ENCODE data around the gene EFNB3. TPM values are rescaled to one million over a fixed set of nuclear protein-coding genes. Genes with fewer than 3 reads are reported as not detected.

EFNB3 gene
- total and polyA plus RNA-seq, 12 donors, result 0.26 to 4.3 (median 1.2) TPM; not detected in 1

DNA sequence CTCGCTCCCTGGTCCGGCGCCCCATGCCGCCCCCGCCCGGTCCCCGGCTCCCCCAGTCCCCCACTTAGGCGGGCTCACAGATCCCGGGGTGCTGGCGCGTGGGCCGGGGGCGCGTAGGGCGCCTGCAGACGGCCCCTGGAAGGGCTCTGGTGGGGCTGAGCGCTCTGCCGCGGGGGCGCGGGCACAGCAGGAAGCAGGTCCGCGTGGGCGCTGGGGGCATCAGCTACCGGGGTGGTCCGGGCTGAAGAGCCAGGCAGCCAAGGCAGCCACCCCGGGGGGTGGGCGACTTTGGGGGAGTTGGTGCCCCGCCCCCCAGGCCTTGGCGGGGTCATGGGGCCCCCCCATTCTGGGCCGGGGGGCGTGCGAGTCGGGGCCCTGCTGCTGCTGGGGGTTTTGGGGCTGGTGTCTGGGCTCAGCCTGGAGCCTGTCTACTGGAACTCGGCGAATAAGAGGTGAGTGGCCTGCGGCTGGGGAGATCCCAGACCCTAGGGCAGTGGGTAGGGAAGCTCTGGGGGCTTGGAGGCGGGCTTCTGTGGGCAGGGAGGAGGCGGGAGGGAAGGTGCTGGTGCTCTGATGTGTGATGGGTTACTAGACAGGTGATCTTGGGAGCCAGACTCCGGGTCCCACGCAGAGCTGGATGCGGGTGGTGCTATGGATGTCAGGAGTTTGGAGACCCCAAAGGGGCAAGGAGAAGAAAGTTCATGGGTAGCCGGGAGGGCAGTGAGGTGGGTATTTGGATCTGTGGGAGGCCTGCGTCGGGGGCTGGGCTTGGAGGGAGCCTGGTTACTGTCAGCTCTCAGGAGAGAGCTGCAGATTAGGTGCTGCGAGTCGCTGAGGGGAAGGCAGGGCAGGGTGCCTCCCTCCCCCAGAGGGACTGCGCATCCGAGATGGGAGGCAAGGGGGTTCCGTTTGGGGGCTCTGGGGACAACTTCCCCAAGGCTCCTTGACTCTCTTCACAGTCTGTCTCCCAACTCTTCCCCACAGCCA, 560 bp downstream of the EFNB3 start:
- TF ChIP-seq, protein P1, sequence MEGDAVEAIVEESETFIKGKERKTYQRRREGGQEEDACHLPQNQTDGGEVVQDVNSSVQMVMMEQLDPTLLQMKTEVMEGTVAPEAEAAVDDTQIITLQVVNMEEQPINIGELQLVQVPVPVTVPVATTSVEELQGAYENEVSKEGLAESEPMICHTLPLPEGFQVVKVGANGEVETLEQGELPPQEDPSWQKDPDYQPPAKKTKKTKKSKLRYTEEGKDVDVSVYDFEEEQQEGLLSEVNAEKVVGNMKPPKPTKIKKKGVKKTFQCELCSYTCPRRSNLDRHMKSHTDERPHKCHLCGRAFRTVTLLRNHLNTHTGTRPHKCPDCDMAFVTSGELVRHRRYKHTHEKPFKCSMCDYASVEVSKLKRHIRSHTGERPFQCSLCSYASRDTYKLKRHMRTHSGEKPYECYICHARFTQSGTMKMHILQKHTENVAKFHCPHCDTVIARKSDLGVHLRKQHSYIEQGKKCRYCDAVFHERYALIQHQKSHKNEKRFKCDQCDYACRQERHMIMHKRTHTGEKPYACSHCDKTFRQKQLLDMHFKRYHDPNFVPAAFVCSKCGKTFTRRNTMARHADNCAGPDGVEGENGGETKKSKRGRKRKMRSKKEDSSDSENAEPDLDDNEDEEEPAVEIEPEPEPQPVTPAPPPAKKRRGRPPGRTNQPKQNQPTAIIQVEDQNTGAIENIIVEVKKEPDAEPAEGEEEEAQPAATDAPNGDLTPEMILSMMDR (IDR thresholded peaks at IDR 0.05), result no peak
- TF ChIP-seq POLR2A (IDR thresholded peaks at IDR 0.05), result no peak
- Histone ChIP-seq H3K27me3 (peaks cover 17% of the 10 kb centered on the region), H3K4me1 (replicated peaks in 1 of 2) (peaks cover 9 to 11% of the 10 kb centered on the region in 2 donors), H3K27ac (no peak overlapping the region), H3K4me3 (peak overlapping the region in 1 of 4 donors; percentile 47), H3K36me3 (replicated peaks in 1 of 2) (peaks cover 0 to 6% of the 10 kb centered on the region in 2 donors), H3K9me3 (replicated peaks in 1 of 3) (no peaks in the 10 kb centered on the region)
- no peak for DNase-seq
- WGBS, 4 donors, result 9 to 34% (median 21%) methylated on average over 12 to 50 of the region's 50 CpGs
- intact Hi-C loops (cut with DNase I), result loop anchor here in 1 of 2 donors (10.0 kb wide), 2 partner anchors 69 to 259 kb away; no protein-coding TSS in a partner anchor

DNA sequence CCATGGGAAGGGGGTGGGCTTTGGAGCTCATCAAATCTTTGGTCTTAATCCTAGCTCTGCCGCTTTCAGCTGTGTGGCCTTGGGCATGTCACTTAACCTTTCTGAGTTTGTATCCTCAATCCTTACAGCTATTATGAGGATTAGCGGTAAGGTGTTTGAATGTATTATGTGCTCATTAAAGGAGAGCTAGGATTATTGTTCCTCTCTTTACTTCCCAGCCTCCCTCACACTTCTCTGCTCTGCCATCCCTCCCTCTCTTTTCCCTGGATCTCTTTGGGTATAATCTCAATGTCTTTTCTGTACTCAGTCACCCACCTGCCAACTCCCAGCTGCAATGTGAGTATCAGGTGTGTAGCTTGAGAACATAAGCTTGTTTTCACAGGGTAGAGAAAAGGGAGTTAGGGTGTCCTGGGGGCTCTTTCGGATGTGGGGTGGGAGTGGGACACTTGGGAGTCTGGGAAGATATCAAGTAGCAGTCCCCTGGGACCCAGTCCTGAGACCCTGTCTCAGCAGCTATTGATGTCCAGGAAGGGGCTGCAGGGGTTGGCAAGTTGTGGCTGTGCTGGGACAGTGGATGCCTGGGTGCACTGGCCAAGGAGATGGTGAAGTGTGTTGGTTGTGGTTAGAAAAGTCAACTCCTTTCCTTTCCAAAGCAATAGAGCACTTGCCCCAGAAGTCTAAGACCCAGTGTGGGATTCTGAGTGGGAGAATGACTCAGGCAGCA, 1.8 kb downstream of the EFNB3 start:
- Histone ChIP-seq H3K9me3 (replicated peaks in 1 of 3) (no peaks in the 10 kb centered on the region), H3K36me3 (replicated peaks in 1 of 2) (no peaks in the 10 kb centered on the region), H3K4me3 (no peak overlapping the region), H3K27ac (no peak overlapping the region), H3K4me1 (replicated peaks in 1 of 2) (peaks cover 9 to 11% of the 10 kb centered on the region in 2 donors), H3K27me3 (peaks cover 28% of the 10 kb centered on the region)
- TF ChIP-seq, protein P1 (IDR thresholded peaks at IDR 0.05), result no peak
- no peak for TF ChIP-seq POLR2A (IDR thresholded peaks at IDR 0.05)
- intact Hi-C loops (cut with DNase I), result loop anchor here in 1 of 2 donors (10.0 kb wide), 2 partner anchors 68 to 258 kb away; no protein-coding TSS in a partner anchor
- 74 to 90% (median 81%) methylated on average over 3 of the region's 3 CpGs for WGBS, 4 donors
- DNase-seq, result no peak

GRCh38 chr17:7707446-7707845, 2.4 kb downstream of the EFNB3 start:
- Histone ChIP-seq H3K36me3 (replicated peaks in 1 of 2) (no peaks in the 10 kb centered on the region), H3K27ac (no peak overlapping the region), H3K9me3 (replicated peaks in 1 of 3) (no peaks in the 10 kb centered on the region), H3K4me3 (no peak overlapping the region), H3K27me3 (peaks cover 35% of the 10 kb centered on the region), H3K4me1 (replicated peaks in 1 of 2) (peaks cover 9 to 11% of the 10 kb centered on the region in 2 donors)
- WGBS, 4 donors, result 63 to 75% (median 75%) methylated on average over 9 of the region's 9 CpGs
- DNase-seq, result no peak
- intact Hi-C loops (cut with DNase I), result loop anchor here in 1 of 2 donors (10.0 kb wide), 2 partner anchors 67 to 257 kb away; no protein-coding TSS in a partner anchor
- TF ChIP-seq POLR2A (IDR thresholded peaks at IDR 0.05), result no peak
- TF ChIP-seq, protein P1 (IDR thresholded peaks at IDR 0.05), result no peak
